Measurements from ENCODE around the gene ZNF280A.
"Not testable (repeated sequence)": the region's sequence is repeated elsewhere in the genome, so short reads cannot be mapped to it uniquely, and the experiment has no call there.

The ZNF280A gene

GRCh38 chr22:22538226-22538989, 18.3 kb upstream of the ZNF280A start:
- no peak for DNase-seq

GRCh38 chr22:22536916-22537315, 16.8 kb upstream of the ZNF280A start:
- DNase-seq: no peak

DNA sequence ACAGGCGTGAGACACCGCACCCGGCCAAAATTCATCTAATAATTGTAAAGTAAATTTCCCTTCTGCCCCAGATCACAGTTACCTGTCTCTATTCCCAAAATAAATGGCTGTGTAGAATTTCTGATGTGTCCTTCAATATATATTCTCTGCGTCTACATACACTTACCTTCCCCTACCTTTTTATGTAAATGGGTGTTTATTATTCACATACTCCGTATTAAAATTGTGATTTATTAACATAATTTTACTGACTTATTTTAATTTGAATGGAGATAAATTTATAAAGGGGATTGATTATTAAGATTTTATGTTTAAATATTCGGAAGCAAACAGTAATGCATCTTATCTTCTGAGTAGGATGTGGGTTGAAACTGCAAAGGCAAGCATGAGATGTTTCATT, 16.4 kb upstream of the ZNF280A start:
- DNase-seq: no peak

DNA sequence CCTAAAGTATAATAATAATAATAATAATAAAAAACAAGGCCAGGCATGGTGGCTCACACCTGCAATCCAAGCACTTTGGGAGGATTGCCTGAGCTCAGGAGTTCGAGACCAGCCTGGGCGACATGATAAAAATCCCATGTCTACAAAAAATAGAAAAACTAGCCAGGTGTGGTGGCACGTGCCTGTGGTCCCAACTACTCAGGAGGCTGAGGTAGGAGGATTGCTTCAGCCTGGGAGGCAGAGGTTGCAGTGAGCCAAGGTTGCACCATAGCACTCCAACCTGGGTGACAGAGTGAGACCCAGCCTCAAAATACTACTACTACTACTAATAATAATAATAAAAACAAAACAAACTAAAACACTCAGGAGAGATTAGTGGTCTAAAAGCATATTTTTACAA, 15.6 kb upstream of the ZNF280A start:
- DNase-seq: no peak

- DNase-seq: no peak
These were observed 14.7 kb upstream of the ZNF280A start for GRCh38 chr22:22534604-22535415.

DNA sequence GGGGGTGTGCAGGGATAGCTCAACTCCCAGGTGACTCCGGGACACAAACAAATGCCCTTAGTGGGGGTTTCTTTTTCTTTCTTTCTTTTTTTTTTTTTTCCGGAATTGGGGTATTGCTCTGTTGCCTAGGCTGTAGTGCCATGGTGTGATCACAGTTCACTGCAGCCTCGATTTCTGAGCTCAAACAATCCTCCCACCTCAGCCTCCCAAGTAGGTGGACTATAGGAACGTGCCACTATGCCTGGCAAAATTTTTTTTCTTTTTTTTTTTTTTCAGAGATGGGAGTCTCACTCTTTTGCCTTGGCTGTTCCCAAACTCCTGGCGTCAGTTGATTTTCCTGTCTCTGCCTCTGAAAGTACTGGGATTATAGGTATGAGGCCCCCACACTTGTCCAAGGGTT, 13.8 kb upstream of the ZNF280A start:
- no peak for DNase-seq

DNA sequence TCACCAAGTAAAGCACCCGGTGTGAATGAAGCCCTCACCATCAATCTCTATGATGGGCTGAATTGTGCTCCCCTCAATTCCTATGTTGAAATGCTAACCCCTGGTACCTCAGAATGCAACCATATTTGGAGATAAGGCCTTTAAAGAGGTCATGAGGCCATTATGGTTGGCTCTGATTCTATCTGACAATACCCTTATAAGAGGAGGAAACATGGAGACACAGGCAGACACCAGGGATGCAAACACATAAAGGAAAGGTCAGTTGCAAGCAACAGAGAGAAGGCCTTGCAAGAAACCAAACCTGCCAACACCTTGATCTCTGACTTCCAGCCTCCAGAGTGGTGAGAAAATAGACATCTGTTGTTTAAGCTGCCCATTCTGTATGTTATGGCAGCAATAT, 13.3 kb upstream of the ZNF280A start:
- no peak for DNase-seq

DNA sequence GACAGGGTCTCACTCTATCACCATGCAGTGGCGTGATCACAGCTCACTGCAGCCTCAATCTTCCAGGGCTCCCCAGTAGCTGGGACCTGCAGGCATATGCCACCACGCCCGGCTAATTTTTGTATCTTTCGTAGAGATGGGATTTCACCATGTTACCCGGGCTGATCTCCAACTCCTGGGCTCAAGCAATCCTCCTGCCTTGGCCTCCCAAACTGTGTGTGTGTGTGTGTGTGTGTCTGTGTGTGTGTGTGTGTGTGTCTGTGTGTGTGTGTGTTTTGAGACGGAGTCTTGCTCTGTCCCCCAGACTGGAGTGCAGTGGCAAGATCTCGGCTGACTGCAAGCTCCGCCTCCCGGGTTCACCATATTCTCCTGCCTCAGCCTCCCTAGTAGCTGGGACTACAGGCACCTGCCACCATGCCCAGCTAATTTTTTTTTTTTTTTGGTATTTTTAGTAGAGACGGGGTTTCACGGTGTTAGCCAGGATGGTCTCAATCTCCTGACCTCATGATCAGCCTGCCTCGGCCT, 12.5 kb upstream of the ZNF280A start:
- DNase-seq: not testable (repeated sequence)

DNA sequence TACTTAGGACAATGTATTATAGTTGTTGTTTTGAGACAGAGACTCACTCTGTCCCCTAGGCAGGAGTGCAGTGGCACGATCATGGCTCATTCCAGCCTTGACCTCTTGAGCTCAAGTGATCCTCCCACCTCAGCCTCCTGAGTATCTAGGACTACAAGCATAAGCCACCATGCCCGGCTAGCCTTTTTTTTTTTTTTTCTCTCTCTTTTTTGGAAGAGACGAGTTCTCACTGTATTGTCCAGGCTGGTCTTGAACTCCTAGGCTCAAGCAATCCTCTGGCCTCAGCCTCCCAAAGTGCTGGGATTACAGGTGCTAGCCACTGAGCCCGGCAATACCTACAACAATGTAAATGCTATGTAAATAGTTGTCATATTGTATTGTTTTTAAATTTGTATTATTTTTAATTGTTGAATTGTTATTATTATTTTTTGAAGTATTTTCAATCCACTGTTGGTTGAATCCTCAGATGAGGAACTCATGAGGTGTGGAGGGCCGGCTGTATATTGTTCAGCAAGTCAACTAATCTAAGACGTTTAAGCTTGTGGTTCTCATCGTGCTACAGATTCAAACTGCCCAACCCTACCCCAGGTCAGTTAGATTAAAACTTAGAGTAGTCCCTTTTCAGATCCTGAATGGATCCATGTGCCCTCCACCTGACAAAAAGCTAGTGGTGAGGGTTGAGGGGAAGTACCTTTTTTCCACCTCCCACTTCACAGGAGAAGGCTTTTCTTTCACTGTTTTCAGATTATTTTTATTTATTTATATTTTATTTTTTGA, 11.9 kb upstream of the ZNF280A start:
- DNase-seq: no peak

DNA sequence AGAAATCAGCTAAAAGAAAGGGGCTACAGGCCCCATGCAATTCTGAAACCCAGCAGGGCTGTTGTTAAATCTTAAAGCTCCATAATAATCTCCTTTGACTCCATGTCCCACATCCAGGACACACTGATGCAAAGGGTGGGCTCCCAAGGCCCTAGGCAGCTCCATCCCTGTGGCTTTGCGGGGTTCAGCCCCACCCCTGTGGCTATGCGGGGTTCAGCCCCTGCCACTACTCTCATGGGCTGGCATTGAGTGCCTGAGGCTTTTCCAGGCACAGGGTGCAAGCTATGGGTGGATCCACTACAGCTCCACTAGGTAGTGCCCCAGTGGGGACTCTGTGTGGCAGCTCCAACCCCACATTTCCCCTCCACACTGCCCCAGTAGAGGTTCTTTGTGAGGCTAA, 8.7 kb upstream of the ZNF280A start:
- no peak for DNase-seq

- DNase-seq: no peak
These were observed 7.2 kb upstream of the ZNF280A start for GRCh38 chr22:22527312-22527711.

DNA sequence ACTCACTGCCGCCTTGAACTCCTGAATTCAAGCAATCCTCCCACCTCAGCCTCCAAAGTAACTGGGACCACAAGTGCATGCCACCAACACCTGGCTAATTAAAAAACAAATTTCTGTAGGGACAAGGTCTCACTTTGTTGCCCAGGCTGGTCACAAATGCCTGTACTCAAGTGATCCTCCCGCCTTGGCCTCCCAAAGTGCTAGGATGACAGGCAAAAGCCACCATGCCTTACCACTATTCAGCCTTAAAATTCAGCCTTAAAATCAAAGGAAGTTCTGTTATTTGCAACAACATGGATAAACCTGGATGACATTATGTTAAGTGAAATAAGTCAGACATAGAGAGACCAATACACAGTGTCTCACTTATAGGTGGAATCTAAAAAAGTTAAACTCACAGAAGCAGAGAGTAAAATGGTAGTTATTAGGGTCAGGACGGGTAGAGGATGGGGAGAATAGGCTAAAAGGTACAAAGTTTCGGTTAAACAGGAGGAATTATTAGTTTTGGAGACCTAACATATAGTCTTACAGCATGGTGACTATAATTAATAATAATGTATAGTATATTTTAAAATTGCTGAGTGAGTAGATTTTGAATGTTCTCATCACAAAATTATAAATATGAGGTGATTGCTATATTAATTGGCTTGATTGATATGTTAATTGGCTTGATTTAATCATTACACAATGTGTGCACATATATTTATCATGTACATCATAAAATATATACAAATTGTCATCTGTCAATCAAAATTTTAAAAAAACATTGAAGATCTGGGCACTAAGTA, 6.2 kb upstream of the ZNF280A start:
- DNase-seq: no peak

- DNase-seq: no peak
These were observed 3.4 kb upstream of the ZNF280A start for GRCh38 chr22:22523494-22523893.

DNA sequence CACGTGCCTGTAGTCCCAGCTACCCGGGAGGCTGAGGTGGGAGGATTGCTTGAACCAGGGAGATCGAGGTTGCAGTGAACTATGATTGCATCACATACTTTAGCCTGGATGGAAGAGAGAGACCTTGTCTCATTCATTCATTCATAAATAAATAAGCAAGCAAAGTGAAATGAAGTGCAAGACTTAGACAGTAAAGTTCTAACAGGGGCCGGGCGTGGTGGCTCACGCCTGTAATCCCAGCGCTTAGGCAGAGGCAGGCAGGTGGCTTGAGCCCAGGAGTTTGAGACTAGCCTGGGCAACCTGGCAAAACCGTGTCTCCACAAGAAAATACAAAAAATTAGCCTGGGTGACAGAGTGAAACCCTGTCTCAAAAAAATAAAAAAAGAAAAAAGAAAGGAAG, 1.6 kb upstream of the ZNF280A start:
- DNase-seq: no peak

GRCh38 chr22:22520667-22521602, 865 bp upstream of the ZNF280A start:
- no peak for DNase-seq

GRCh38 chr22:22519591-22519990, 479 bp downstream of the ZNF280A start:
- DNase-seq: no peak

DNA sequence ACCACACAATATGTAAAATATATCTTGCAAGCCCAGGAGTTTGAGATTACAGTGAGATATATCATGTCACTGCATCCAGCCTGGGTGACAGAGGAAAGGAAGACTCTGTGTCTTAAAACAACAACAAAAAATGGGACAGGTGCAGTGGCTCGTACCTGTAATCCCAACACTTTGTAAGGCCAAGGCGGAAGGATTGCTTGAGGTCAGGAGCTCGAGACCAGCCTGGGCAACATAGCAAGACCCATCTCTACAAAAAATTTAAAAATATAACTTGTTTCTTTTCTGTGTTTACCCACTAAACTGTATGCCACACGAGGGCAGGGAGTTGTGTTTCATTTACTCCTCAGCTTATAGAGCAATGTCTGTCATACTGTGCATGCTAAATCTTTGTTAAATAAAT, 3.1 kb downstream of the ZNF280A start:
- no peak for DNase-seq

DNA sequence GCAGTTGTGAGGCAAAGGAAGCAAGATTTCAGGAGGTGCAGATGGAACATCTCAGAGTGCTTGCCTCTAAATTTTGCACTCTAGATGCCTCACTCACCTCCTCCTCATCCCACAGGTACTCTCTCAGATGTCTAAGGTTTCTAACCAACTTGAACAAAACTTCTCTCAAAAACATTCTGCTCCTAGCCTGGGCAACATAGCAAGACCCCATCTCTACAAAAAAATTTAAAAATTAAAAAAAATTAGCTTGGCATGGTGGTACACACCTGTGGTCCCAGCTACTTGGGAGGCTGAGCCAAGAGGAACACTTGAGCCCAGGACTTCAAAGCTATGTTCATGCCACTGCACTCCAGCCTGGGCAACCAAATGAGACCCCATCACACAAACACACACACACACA, 4.2 kb downstream of the ZNF280A start:
- DNase-seq: no peak

DNA sequence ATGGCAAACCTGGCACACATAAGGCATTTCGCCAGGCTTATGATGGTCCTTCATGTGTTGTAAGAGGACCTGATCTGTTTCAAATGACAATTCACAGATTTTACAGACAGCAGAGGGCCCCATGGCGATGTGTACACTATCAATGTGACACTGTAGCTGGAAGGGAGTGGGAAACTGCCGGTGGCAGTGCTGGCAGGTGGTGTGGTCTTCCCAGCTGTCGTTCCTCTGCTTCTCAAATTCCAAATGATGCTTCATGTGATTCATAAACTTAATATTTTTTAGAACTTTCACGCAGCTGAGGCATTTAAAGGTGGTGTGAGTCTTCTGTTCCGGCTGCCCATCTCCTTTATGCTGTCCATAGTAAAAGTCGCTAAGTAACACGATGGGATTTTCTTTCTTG, 5.6 kb downstream of the ZNF280A start:
- not testable (repeated sequence) for DNase-seq

GRCh38 chr22:22513619-22514018, 6.5 kb downstream of the ZNF280A start:
- DNase-seq: no peak

GRCh38 chr22:22512951-22513350, 7.1 kb downstream of the ZNF280A start:
- no peak for DNase-seq

All from fibroblast of skin of right quadriceps (primary cell).